Stimulated activated CD8-positive, alpha-beta memory T cell treated with anti-CD3 and anti-CD28 coated beads, Interleukin-15, amount 100 ng/mL, for 1 hour (primary cell): Measurements from ENCODE around the gene KIF14.

ENCODE experiments used
- DNase-seq: peaks from one replicate; pipeline ENCODE4 v3.0.0-alpha.2; 2020; ENCODE audit warnings: low read depth

Gene KIF14, protein sequence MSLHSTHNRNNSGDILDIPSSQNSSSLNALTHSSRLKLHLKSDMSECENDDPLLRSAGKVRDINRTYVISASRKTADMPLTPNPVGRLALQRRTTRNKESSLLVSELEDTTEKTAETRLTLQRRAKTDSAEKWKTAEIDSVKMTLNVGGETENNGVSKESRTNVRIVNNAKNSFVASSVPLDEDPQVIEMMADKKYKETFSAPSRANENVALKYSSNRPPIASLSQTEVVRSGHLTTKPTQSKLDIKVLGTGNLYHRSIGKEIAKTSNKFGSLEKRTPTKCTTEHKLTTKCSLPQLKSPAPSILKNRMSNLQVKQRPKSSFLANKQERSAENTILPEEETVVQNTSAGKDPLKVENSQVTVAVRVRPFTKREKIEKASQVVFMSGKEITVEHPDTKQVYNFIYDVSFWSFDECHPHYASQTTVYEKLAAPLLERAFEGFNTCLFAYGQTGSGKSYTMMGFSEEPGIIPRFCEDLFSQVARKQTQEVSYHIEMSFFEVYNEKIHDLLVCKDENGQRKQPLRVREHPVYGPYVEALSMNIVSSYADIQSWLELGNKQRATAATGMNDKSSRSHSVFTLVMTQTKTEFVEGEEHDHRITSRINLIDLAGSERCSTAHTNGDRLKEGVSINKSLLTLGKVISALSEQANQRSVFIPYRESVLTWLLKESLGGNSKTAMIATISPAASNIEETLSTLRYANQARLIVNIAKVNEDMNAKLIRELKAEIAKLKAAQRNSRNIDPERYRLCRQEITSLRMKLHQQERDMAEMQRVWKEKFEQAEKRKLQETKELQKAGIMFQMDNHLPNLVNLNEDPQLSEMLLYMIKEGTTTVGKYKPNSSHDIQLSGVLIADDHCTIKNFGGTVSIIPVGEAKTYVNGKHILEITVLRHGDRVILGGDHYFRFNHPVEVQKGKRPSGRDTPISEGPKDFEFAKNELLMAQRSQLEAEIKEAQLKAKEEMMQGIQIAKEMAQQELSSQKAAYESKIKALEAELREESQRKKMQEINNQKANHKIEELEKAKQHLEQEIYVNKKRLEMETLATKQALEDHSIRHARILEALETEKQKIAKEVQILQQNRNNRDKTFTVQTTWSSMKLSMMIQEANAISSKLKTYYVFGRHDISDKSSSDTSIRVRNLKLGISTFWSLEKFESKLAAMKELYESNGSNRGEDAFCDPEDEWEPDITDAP (N-terminal part only)

DNA sequence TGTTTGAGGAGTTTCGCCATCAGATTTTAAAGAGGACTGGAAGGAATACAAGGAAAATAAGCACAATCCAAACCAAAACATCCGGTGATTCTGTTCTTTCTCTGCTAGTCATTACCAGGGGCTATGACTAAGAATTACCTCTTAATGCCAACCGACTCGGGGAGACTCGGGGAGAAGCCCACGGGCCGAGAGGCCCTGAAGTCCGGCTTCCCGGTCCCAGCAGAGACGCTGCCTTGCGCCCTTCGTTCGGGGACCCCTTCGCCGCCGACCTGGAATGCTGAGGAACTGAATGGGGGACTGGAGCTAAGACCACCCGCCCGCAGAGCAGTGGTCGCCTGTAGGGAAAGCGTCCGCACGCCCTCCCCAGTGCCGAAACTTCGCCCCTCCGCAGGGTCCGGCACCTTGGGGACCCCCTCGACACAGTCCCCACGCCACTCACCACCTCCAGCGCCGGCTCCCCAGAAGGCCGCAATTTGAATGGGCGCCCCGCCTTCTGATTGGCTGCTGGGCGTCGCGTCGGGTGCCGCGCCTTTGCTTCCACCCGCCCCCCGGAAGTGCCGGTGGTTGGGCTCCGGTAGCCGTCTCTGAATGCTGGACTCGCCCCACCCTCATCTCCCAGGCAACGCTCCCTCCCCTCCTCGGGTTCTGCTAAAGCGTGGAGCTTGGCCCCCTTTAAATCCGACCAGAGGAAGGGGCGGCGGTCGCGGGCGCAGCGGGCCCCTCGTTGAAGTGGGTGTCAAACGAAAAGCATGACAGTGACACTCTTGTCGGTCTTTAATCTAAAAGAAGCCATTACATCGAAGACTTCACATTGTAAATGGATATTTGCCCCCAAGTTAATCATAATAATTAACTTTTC is at the start of gene KIF14:
Gene KIF14 (minus strand): TSS at position 479 of the 859 bp plus-strand sequence. CDS start 2,028 bp downstream, outside the sequence.
- DNase-seq = peak; percentile 84

DNA sequence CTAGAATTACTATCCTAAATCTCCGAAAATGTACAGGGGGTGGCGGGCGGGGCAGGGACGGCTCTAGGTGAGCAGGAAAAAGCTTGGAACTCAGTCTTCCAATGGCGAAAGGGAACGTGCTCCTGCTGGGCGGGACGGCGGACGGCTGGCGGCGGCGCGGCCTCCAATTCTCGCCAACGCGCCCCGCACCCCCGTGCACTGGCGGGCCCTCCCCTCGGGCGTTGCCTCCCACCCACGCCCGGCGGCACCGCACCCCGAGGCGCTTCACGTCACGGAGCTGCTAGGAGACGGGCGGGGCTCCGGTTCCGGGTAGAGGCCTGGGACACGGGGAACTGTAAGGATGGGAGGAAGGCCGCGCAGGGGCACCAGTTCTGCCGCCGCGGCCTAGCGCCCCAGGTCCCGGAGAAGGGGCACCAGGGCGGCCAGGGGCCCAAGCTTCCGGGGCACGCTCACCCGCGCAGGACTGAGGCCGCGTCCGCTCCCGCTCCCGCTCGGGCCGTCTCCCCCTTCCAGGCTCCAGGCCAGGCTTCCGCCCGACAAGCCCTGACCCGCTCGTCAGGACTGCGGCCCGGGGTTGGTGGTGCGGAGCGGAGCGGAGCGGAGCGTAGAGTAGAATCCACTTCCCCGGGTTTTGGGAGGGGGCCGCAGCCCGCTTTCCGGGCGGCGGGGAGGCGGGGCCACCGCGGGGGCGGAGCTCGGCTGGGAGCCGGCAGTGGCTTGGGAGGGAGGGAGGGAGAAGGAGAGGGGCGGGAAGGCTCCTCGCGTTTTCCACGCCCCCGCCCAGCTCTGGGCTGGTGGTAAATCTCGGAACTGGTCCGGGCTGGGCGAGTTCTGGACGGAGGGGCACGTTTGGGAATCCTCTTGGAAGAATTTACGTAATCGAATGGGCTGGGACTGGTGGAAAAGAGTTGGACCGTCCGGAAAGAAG is 49.0 kb upstream of the KIF14 start, which contains the start of gene DDX59:
Gene DDX59 (minus strand): TSS at position 594 of the 928 bp plus-strand sequence. CDS start 3,167 bp downstream, outside the sequence.
- DNase-seq = peak; percentile 66

DNA sequence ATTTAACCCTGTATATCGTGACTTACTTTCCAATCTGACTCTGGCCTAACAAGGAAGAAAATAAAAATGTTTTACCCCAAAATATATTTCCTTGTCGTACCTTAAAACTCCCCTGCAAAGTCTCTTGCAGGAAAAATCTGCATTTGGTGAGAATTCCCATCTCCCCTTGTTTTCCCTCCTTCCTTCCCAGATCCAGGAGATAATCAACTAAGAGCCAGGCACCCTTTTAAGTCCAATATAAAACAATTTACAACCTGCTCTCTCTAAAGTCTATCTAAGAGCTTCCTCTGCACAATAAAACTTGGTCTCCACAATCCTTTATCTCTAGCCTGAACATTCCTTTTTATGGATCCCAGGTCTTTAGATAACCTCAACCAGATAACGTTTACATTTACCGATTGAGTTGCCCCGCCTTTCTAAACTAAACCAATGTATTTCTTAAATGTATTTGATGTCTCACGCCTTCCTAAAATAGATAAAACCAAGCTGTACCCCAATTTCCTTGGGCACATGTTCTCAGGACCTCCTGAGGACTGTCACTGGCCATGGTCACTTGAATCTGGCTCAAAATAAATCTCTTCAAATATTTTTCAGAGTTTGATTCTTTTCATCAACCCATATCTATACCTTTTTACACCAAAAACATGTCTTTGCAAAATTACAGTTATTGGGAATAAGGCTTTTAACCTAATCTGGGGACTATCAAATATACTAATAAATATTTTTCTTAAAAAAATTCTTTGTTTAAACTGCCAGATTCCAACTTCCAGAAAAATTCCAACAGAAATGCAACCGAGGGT is 48.2 kb upstream of the KIF14 start:
- DNase-seq = no peak

DNA sequence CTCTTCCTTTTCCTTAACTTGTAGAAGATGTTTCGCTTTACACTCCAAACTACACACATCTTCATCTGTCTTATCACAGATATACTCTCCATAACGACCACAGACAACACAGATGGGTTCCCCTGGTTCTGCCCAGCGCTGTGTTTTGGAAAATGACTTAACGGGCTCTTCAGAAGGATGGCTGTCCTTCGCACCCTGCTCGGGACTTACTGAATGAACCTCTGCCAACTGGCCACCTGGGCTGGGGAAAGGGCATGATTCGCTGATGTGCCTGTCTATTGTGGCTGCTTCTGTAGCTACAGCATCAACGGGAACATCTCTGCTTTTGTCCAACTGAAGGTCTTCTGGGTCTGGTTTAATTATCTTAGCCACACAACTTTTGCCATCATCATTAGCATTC is 45.8 kb upstream of the KIF14 start:
- no peak for DNase-seq

DNA sequence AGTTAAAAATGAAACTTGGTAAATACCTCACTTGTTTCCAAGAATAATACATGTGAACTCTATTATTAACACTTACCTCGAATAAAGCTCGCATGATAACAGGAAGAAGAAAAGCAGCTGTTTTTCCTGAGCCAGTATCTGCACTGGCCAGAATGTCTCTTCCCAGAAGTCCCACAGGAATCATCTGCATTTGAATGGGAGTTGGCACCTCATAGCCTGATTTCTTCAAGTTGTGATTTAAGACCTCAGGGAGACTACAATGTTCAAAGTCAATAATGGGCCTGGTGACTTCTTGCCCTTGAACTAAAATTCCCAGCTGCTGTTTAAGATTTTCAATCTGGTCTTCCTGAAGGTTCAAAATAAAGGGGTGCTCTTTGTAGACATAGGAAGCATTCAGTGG is 45.3 kb upstream of the KIF14 start:
- DNase-seq = no peak

DNA sequence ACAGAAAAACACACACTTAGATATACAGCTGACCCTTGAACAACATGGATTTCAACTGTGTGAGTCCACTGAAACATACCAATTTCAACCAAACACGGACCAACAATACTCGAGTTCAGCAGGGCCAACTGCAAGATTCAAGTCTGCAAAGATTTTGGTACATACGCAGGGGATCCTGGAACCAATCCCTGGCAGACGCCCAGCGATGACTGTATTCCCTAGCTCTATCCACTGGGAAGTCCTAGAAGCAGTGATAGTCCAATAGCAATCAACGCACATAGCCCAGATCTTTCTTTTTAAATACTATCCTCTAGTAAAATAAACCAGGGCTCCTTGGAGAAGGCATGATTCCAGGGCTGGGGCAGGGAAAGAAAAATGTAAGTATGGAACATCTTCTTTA is 40.2 kb upstream of the KIF14 start:
- DNase-seq = no peak

DNA sequence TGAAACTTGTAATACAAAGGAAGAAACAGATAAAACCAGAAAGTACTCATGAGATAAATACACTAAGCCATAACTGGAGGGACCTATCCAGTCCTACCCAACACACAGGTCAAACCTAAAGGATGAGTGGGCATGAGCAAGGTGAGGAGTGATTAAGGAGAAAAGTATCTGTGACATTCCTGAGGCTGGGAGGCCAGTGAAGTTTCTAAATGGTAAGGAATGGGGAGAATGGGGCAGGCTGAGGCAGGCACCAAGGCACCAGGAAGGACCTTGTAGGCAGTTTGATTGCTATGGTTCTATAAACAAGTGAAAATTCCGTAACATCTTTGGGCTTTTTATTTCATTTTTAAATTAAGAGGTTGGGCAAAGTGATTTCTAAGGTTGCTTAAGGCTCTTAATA is 38.7 kb upstream of the KIF14 start:
- DNase-seq = no peak

DNA sequence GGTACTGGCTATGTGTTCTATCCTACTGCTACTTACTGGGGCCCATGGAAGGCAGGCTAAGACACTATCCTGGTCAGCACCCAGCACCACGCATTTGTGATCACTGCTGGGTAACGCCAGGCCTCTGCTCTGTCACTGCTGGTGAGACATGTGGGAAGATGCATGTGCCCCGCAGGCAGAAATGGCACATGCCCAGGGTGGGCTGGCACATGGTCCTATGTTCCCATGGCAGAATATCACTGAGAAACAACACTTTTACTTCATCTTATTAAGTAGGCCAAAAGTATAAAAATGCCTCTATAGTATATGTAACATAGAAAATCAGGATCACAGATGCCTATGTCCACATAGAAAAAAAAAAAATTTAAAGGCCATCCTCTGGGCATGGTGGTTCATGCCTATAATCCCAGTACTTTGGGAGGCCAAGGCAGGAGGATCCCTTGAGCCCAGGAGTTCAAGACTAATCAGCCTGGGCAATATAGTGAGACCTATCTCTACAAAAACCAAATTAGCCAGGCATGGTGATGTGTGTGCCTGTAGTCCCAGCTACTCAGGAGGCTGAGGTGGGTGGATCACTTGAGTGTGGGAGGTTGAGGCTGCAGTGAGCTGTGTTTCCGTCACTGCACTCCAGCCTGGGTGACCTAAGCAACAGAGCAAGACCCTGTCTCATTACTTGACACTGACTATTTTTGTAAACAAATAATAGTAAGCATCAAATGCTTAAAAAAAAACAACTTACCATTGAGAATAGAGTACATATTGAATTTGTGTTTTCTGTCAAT is 37.7 kb upstream of the KIF14 start:
- no peak for DNase-seq

DNA sequence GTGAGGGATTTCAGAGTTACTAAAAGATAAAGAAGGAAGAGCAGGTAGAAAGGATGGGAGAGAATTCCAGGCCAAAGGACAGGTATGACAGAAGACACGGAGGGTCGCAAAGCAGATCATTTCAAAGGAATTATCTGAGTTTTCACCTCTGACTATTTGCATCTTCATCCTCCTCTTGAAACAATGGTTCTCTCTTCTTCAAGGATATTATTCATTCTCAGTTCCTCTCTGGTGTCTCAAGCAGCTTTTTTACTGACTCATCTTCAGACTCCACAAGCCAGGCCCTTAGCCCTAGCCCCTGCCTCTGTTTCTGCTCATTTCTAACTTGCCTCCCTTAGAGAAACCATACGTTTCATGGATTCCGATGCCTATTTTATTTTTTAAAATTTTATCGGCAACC is 34.1 kb upstream of the KIF14 start:
- no peak for DNase-seq

DNA sequence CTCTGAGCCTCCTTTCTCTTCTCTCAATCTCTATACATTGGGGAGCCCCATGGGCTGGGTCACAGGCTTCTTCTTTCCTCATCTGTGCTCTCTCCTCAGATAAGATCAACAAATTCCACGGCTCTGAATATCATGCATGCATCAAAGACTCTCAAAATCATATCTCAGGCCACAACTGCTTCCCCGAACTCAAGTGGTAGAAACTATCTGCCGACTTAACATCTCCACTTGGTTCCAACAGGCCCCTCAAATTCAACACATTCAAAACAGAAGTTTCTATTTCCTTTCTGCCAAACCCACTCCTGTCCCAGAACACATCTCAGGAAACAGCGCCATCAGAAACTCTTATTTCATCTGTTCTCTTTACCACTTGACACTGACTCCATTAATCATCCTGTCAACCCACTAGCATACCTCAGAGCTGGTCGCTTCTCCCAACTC is 32.5 kb upstream of the KIF14 start:
- no peak for DNase-seq

DNA sequence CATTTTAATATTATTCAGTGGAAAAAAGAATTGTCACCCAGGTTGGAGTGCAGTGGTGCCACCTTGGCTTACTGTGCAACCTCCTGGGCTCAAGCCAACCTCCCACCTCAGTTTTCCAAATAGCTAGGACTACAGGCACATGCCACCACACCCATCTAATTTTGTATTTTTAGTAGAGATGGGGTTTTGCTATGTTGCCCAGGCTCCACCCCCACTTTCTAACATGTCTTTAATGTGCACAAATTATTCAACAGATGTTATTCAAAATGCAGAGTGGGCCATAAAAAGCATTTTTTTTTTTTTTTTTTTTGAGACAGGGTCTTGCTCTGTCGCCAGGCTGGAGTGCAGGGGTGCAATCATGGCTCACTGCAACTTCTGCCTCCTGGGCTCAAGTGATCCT is 31.8 kb upstream of the KIF14 start:
- DNase-seq = no peak

DNA sequence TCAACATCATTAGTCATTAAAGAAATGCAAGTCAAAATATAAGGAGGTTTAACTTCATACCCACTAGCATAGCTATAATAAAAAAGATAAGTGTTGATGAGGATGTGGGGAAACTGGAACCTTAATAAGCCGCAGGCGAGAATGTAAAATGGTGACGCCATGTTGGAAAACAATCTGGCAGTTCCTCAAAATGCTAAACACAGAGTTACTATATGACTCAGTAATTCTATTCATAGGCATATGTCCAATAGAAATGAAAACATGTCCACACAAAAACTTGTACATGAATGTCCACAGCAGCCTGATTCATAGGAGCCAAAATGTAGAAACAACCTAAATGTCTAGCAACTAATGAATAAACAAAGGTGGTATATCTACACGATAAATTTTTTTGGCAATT is 26.0 kb upstream of the KIF14 start:
- DNase-seq = no peak

DNA sequence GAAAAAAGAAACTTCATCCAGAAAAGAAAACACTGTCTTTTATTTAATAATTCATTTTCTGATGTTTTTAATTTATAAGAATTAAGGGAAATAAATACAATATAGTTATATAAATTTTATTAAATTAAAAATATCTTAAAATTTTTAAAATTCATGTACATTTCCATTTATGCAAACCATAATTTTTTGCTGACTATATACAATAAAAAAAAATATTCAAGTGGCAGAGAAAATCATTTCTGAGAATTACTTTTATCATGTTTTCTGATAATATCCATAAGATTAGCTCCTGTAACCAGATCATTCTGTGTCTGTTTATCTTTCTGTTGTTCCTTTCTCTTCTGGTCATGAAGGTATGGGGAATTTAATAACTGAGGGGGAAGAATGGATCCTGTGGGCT is 23.5 kb upstream of the KIF14 start:
- DNase-seq = no peak

DNA sequence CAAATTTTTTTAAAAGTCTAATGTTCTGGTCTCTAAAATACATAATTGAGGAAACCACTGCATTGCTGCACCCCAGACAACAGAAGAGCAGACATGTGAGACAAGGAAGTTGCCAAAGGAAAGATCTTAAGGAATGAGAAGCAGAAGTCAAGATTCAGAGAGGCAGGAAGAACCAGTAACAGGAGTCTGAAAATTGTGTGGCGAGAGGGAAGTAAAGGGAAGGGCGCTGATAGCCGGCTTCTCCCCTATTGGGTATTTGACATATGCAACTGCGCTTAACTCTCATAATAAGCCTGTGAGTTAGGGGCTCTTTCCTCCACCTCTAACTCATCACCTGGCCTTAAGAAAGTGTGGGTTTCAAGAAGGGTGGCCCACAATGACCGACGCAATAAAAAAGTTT is 21.9 kb upstream of the KIF14 start:
- no peak for DNase-seq

DNA sequence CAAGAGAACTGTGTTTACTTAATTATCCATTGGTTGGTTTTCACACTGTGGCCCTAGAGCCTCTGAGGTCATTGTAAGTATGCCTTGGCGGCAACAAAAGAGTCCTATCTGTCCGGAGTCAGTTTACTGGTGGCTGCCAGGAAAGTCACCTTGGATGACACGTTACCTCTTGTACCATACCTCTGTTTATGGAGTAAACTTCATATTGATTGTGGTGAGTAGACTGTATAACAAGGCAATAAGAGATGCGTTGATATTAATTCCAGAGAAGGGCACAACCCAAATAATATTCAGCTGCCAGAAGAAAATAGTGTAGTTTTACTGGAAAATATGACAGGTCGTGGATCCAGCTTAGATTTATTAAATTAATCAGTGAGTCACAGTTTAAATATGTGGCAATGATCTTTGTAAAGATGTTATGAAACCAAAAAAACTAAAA is 20.4 kb upstream of the KIF14 start:
- DNase-seq = no peak

DNA sequence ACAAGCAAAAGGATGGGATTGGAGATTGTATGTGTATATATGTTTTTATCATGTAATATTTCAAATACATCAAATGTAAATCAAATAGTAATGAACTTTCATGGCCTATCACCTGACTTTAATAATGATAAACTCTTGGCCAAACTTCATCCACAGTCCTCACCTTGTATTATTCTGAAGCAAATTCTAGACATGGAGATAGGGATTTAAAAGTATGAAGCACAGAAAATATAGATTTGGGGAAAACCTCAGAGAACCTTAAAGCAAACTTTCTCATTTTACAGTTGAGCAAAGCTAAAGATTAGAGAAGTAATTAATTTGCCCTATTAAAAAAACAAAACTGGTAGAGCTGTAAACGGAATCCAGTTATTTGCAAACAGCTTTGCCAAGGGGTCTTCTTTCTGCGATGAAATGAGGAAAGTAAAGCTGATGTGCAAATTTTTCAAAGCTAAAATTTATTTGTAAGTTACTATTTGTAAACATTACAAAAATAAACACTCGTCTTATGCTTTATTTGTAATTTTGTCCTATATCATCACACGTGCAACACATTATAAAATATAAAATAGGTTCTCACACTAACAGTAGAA is 19.9 kb upstream of the KIF14 start:
- DNase-seq = no peak

DNA sequence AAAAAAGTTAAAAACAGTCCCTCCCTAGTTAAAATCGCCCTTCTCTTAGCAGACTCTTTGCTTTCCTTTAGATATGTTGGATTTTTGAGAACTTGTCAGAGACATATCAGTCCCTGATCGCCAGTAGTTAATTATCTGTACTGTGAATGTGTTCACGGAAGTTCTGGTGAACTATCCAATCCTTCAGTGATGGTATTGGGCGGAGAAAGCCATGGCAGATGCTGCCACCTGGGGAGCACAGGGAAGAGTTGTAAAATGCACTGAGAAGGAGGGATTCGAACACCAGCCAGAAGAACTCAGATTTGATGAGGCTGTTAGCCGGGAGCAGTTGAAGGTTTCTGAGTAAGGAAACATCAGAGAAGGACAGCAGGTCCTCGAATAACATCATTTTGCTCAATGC is 17.5 kb upstream of the KIF14 start:
- no peak for DNase-seq

DNA sequence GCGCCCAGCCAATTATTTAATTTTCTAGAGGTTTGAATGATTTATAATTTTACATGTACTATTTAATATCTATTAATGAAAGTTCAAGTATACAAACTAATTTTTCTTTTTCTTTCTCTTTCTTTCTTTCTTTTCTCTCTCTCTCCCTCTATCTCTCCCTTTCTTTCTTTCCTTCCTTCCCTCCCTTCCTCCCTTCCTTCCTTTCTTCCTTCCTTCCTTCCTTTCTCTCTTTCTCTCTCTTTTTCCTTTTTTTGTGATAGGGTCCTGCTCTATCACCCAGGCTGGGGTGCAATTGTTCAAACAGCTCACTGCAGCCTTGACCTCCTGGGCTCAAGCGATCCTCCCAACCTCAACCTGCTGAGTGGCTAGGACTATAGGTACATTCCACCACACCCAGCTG is 16.1 kb upstream of the KIF14 start:
- DNase-seq = no peak
